Left cardiac atrium (tissue), 4 donors: ENCODE results near the gene PACS1. TPM values are rescaled to one million over a fixed set of nuclear protein-coding genes. Genes with fewer than 3 reads are reported as not detected.

Experiments
- ATAC-seq, 2 donors: fragments of 200-7000 bp; cut with Tn5 transposase; one replicate each; pipeline ENCODE4 v1.9.1; 2020; ENCODE audit warnings: mild to moderate bottlenecking in 2 of 2, moderate library complexity in 2 of 2
- DNase-seq: peaks from one replicate; pipeline ENCODE4 v3.0.0-alpha.2; 2020
- intact Hi-C, 2 donors: fragments of 100-400 bp; cut with DNase I; formaldehyde crosslinking; loops; one replicate each; pipeline versions ENCODE4 v1.14.1 to v1.15.1; 2022 to 2023
- total RNA-seq, 2 donors: library from RNA; stranded (reverse); fragmentation: NEBNext Ultra II Directional; extraction: Animal tissue kit (Norgen Biotek cat#: 25700); gene quantifications; one replicate each; pipeline ENCODE4 v1.2.1, GENCODE V29; 2021
- donor health status: DM: no; HTN: yes; CAD: no.
- donor health status: DM: no; HTN: yes; CAD: no; lungs with severe emphysema.
- donor health status: DM: yes; HTN: yes; CAD: no.
- donor health status: Dilated cardiomyopathy.

Gene PACS1
- total RNA-seq, 2 donors from 2014 or later: 51.6 to 74.4 TPM

GRCh38 chr11:66258473-66258893 lies 188.4 kb downstream of the PACS1 start:
- intact Hi-C loops: loop anchor here in 1 of 2 donors (2.0 kb wide), 1 partner anchor 36 kb away; no protein-coding TSS in a partner anchor
- no peak for DNase-seq
- ATAC-seq: no peak

GRCh38 chr11:66259225-66259624 lies 189.2 kb downstream of the PACS1 start:
- intact Hi-C loops: loop anchor here in 1 of 2 donors (2.0 kb wide), 1 partner anchor 36 kb away; no protein-coding TSS in a partner anchor
- ATAC-seq (no peak), DNase-seq (no peak)

GRCh38 chr11:66259956-66260355 lies 189.9 kb downstream of the PACS1 start:
- ATAC-seq: no peak
- no peak for DNase-seq
- intact Hi-C loops: loop anchor here in 1 of 2 donors (2.0 kb wide), 1 partner anchor 37 kb away; no protein-coding TSS in a partner anchor

GRCh38 chr11:66261578-66261977 lies 191.5 kb downstream of the PACS1 start:
- ATAC-seq (no peak), DNase-seq (no peak)
- intact Hi-C loops: no loop called here

- DNase-seq: no peak
- intact Hi-C loops: no loop called here
- no peak for ATAC-seq
Measured at GRCh38 chr11:66262191-66262590, 192.1 kb downstream of the PACS1 start.

GRCh38 chr11:66262696-66263095 lies 192.6 kb downstream of the PACS1 start:
- ATAC-seq: no peak
- intact Hi-C loops: no loop called here

GRCh38 chr11:66263231-66263630 lies 193.2 kb downstream of the PACS1 start:
- DNase-seq (no peak), ATAC-seq (no peak)
- intact Hi-C loops: no loop called here

More at GRCh38 chr11:66262696-66263095, 192.6 kb downstream of the PACS1 start:
- no peak for DNase-seq

GRCh38 chr11:66263785-66264184 lies 193.7 kb downstream of the PACS1 start:
- intact Hi-C loops: no loop called here
- DNase-seq: no peak
- no peak for ATAC-seq

GRCh38 chr11:66264383-66264782 lies 194.3 kb downstream of the PACS1 start:
- DNase-seq (no peak), ATAC-seq (no peak)
- intact Hi-C loops: no loop called here

- no peak for DNase-seq
- no peak for ATAC-seq
- intact Hi-C loops: no loop called here
Measured at GRCh38 chr11:66264914-66265313, 194.8 kb downstream of the PACS1 start.

- no peak for ATAC-seq
- intact Hi-C loops: no loop called here
Measured at GRCh38 chr11:66265531-66266377, 195.7 kb downstream of the PACS1 start.

GRCh38 chr11:66266378-66267038 lies 196.4 kb downstream of the PACS1 start:
- ATAC-seq (no peak), DNase-seq (no peak)
- intact Hi-C loops: no loop called here

More at GRCh38 chr11:66265531-66266377, 195.7 kb downstream of the PACS1 start:
- no peak for DNase-seq

- ATAC-seq (peak in 1 of 2 donors; percentile 0), DNase-seq (no peak)
- intact Hi-C loops: no loop called here
Measured at GRCh38 chr11:66267039-66267378, 196.9 kb downstream of the PACS1 start.

- DNase-seq (peak; percentile 93), ATAC-seq (peak; percentile 87 to 91)
- intact Hi-C loops: no loop called here
Measured at GRCh38 chr11:66267379-66268243, 197.5 kb downstream of the PACS1 start.

- ATAC-seq: peak; percentile 91 to 92
- intact Hi-C loops: no loop called here
Measured at GRCh38 chr11:66268244-66268951, 198.3 kb downstream of the PACS1 start, which contains the start of gene RAB1B. RAB1B (plus strand) TSS chr11:66268639; CDS start chr11:66268680, 41 bp downstream.

GRCh38 chr11:66268952-66269905 lies 199.2 kb downstream of the PACS1 start:
- DNase-seq (no peak), ATAC-seq (no peak)
- intact Hi-C loops: no loop called here

More at GRCh38 chr11:66268244-66268951, 198.3 kb downstream of the PACS1 start, which contains the start of gene RAB1B:
- peak; percentile 100 for DNase-seq

GRCh38 chr11:66271816-66272215 lies 201.7 kb downstream of the PACS1 start:
- intact Hi-C loops: no loop called here
- ATAC-seq (no peak), DNase-seq (no peak)
